ENCODE measurements around the gene ANTXR2. TPM values are rescaled to one million over a fixed set of nuclear protein-coding genes. Genes with fewer than 3 reads are reported as not detected.
"Not testable (repeated sequence)": the region's sequence is repeated elsewhere in the genome, so short reads cannot be mapped to it uniquely, and the experiment has no call there.

ANTXR2 gene
- total RNA-seq: 10 to 100 TPM; 52.0 to 55.0 TPM

GRCh38 chr4:80072744-80073472 lies at the start of gene ANTXR2:
TSS of gene ANTXR2 (minus strand) at chr4:80073229. CDS start at chr4:80072560, 669 bp downstream.
- Mint-ChIP-seq H3K27me3 (no peaks in the 10 kb centered on the region), H3K4me3 (peak within 1 kb of the TSS; percentile 95), H3K9me3 (ENCODE audit: low read depth) (no peaks in the 10 kb centered on the region), H3K27ac (peak within 1 kb of the TSS; percentile 89), H3K36me3 (peaks cover 47% of the 10 kb centered on the region), H3K4me1 (peaks cover 72% of the 10 kb centered on the region)
- peak; percentile 88 for DNase-seq
- ATAC-seq: peak; percentile 87
- CTCF ChIA-PET: interaction anchor here (0.9 to 3.5 kb wide), 14 partner anchors 9 to 143 kb away, joined by 3 to 40 read pairs (median 4); no protein-coding TSS in a partner anchor

GRCh38 chr4:80121815-80122214 lies 48.8 kb upstream of the ANTXR2 start:
- H3K9me3 Mint-ChIP-seq (ENCODE audit: low read depth): peaks cover 19% of the 10 kb centered on the region
- CTCF ChIA-PET: interaction anchor here (1.4 to 2.2 kb wide), 2 partner anchors 51 to 61 kb away, joined by 3 to 10 read pairs; no protein-coding TSS in a partner anchor
- H3K4me3 Mint-ChIP-seq, DNase-seq, H3K27ac Mint-ChIP-seq, ATAC-seq: not testable (repeated sequence)
- peaks cover 54% of the 10 kb centered on the region for H3K36me3 Mint-ChIP-seq
- H3K27me3 Mint-ChIP-seq: peaks cover 20% of the 10 kb centered on the region
- peaks cover 40% of the 10 kb centered on the region for H3K4me1 Mint-ChIP-seq

GRCh38 chr4:80119620-80120019 lies 46.6 kb upstream of the ANTXR2 start:
- H3K9me3 Mint-ChIP-seq (ENCODE audit: low read depth): peaks cover 21% of the 10 kb centered on the region
- DNase-seq, H3K4me3 Mint-ChIP-seq, ATAC-seq, H3K27ac Mint-ChIP-seq: not testable (repeated sequence)
- H3K27me3 Mint-ChIP-seq: peaks cover 20% of the 10 kb centered on the region
- CTCF ChIA-PET: interaction anchor here (1.0 to 2.1 kb wide), 3 partner anchors 15 to 64 kb away, joined by 3 to 6 read pairs (median 5); no protein-coding TSS in a partner anchor
- H3K4me1 Mint-ChIP-seq: peaks cover 20% of the 10 kb centered on the region
- H3K36me3 Mint-ChIP-seq: peaks cover 64% of the 10 kb centered on the region

GRCh38 chr4:80116516-80116915 lies 43.5 kb upstream of the ANTXR2 start:
- no peak for ATAC-seq
- no peak overlapping the region for H3K27ac Mint-ChIP-seq
- DNase-seq: no peak
- H3K36me3 Mint-ChIP-seq: peaks cover 56% of the 10 kb centered on the region
- H3K4me3 Mint-ChIP-seq: no peak overlapping the region
- CTCF ChIA-PET: no interaction called here
- peaks cover 20% of the 10 kb centered on the region for H3K9me3 Mint-ChIP-seq (ENCODE audit: low read depth)
- peaks cover 20% of the 10 kb centered on the region for H3K27me3 Mint-ChIP-seq
- peaks cover 2% of the 10 kb centered on the region for H3K4me1 Mint-ChIP-seq

GRCh38 chr4:80115368-80116181 lies 42.5 kb upstream of the ANTXR2 start:
- ATAC-seq (no peak), DNase-seq (no peak)
- Mint-ChIP-seq H3K27me3 (peaks cover 20% of the 10 kb centered on the region), H3K27ac (no peak overlapping the region), H3K9me3 (ENCODE audit: low read depth) (peaks cover 18% of the 10 kb centered on the region), H3K4me3 (no peak overlapping the region), H3K4me1 (peaks cover 2% of the 10 kb centered on the region), H3K36me3 (peaks cover 52% of the 10 kb centered on the region)
- CTCF ChIA-PET: interaction anchor here (1.1 to 1.4 kb wide), 2 partner anchors 9 to 10 kb away, joined by 3 read pairs; no protein-coding TSS in a partner anchor

- ATAC-seq: no peak
Measured at GRCh38 chr4:80114732-80115265, 41.8 kb upstream of the ANTXR2 start.

GRCh38 chr4:80113615-80114014 lies 40.6 kb upstream of the ANTXR2 start:
- Mint-ChIP-seq H3K27ac (no peak overlapping the region), H3K36me3 (peaks cover 36% of the 10 kb centered on the region), H3K4me3 (no peak overlapping the region), H3K27me3 (peaks cover 11% of the 10 kb centered on the region), H3K9me3 (ENCODE audit: low read depth) (peaks cover 11% of the 10 kb centered on the region), H3K4me1 (peaks cover 2% of the 10 kb centered on the region)
- DNase-seq (no peak), ATAC-seq (no peak)
- CTCF ChIA-PET: interaction anchor here (0.6 to 1.3 kb wide), 2 partner anchors 12 to 182 kb away, joined by 4 to 8 read pairs; no protein-coding TSS in a partner anchor

More at GRCh38 chr4:80114732-80115265, 41.8 kb upstream of the ANTXR2 start:
- Mint-ChIP-seq H3K9me3 (ENCODE audit: low read depth) (peaks cover 17% of the 10 kb centered on the region), H3K4me3 (no peak overlapping the region), H3K4me1 (peaks cover 2% of the 10 kb centered on the region), H3K36me3 (peaks cover 44% of the 10 kb centered on the region), H3K27ac (no peak overlapping the region), H3K27me3 (peaks cover 16% of the 10 kb centered on the region)
- no peak for DNase-seq
- CTCF ChIA-PET: interaction anchor here (1.1 to 1.4 kb wide), 2 partner anchors 10 to 11 kb away, joined by 3 read pairs; no protein-coding TSS in a partner anchor

GRCh38 chr4:80112236-80112635 lies 39.2 kb upstream of the ANTXR2 start:
- peaks cover 2% of the 10 kb centered on the region for H3K27me3 Mint-ChIP-seq
- peaks cover 29% of the 10 kb centered on the region for H3K36me3 Mint-ChIP-seq
- CTCF ChIA-PET: no interaction called here
- H3K27ac Mint-ChIP-seq: no peak overlapping the region
- peaks cover 9% of the 10 kb centered on the region for H3K9me3 Mint-ChIP-seq (ENCODE audit: low read depth)
- peaks cover 2% of the 10 kb centered on the region for H3K4me1 Mint-ChIP-seq
- no peak for DNase-seq
- no peak overlapping the region for H3K4me3 Mint-ChIP-seq
- ATAC-seq: no peak

GRCh38 chr4:80111276-80111675 lies 38.2 kb upstream of the ANTXR2 start:
- H3K9me3 Mint-ChIP-seq (ENCODE audit: low read depth): peaks cover 10% of the 10 kb centered on the region
- H3K27me3 Mint-ChIP-seq: peaks cover 2% of the 10 kb centered on the region
- H3K4me3 Mint-ChIP-seq: no peak overlapping the region
- H3K4me1 Mint-ChIP-seq: peaks cover 2% of the 10 kb centered on the region
- CTCF ChIA-PET: no interaction called here
- peaks cover 28% of the 10 kb centered on the region for H3K36me3 Mint-ChIP-seq
- no peak overlapping the region for H3K27ac Mint-ChIP-seq
- ATAC-seq (no peak), DNase-seq (no peak)

- peaks cover 2% of the 10 kb centered on the region for H3K27me3 Mint-ChIP-seq
- peaks cover 13% of the 10 kb centered on the region for H3K9me3 Mint-ChIP-seq (ENCODE audit: low read depth)
- H3K4me1 Mint-ChIP-seq: no peaks in the 10 kb centered on the region
- CTCF ChIA-PET: interaction anchor here (1.0 kb wide), 1 partner anchor 18 kb away, joined by 6 read pairs; no protein-coding TSS in a partner anchor
- no peak overlapping the region for H3K4me3 Mint-ChIP-seq
- ATAC-seq (no peak), DNase-seq (no peak)
- H3K36me3 Mint-ChIP-seq: peaks cover 22% of the 10 kb centered on the region
- H3K27ac Mint-ChIP-seq: no peak overlapping the region
Measured at GRCh38 chr4:80107374-80107773, 34.3 kb upstream of the ANTXR2 start.

- no peaks in the 10 kb centered on the region for H3K4me1 Mint-ChIP-seq
- CTCF ChIA-PET: interaction anchor here (1.2 to 1.9 kb wide), 3 partner anchors 9 to 98 kb away, joined by 3 to 6 read pairs (median 3); no protein-coding TSS in a partner anchor
- no peak overlapping the region for H3K4me3 Mint-ChIP-seq
- H3K27me3 Mint-ChIP-seq: peaks cover 2% of the 10 kb centered on the region
- ATAC-seq: no peak
- peaks cover 19% of the 10 kb centered on the region for H3K36me3 Mint-ChIP-seq
- no peak overlapping the region for H3K27ac Mint-ChIP-seq
- peaks cover 13% of the 10 kb centered on the region for H3K9me3 Mint-ChIP-seq (ENCODE audit: low read depth)
- no peak for DNase-seq
Measured at GRCh38 chr4:80104927-80105326, 31.9 kb upstream of the ANTXR2 start.

- Mint-ChIP-seq H3K36me3 (peaks cover 20% of the 10 kb centered on the region), H3K27me3 (peaks cover 5% of the 10 kb centered on the region), H3K9me3 (ENCODE audit: low read depth) (peaks cover 13% of the 10 kb centered on the region), H3K4me1 (no peaks in the 10 kb centered on the region), H3K4me3 (no peak overlapping the region), H3K27ac (no peak overlapping the region)
- DNase-seq (no peak), ATAC-seq (no peak)
- CTCF ChIA-PET: no interaction called here
Measured at GRCh38 chr4:80103629-80104028, 30.6 kb upstream of the ANTXR2 start.

GRCh38 chr4:80101792-80102116 lies 28.7 kb upstream of the ANTXR2 start:
- H3K27me3 Mint-ChIP-seq: peaks cover 7% of the 10 kb centered on the region
- CTCF ChIA-PET: no interaction called here
- H3K36me3 Mint-ChIP-seq: peaks cover 14% of the 10 kb centered on the region
- ATAC-seq: no peak
- peaks cover 6% of the 10 kb centered on the region for H3K9me3 Mint-ChIP-seq (ENCODE audit: low read depth)
- no peak overlapping the region for H3K27ac Mint-ChIP-seq
- no peak overlapping the region for H3K4me3 Mint-ChIP-seq
- no peak for DNase-seq
- no peaks in the 10 kb centered on the region for H3K4me1 Mint-ChIP-seq

All from activated CD8-positive, alpha-beta memory T cell treated with anti-CD3 and anti-CD28 coated beads, Interleukin-2, amount 10 ng/mL, durations not matched to agents 7 days and 5 days (primary cell).